SK-N-SH (cell line): Measurements from ENCODE around the gene UBQLN3. TPM values are rescaled to one million over a fixed set of nuclear protein-coding genes. Genes with fewer than 3 reads are reported as not detected.

Experiments used
- CTCF ChIA-PET: fragments of 300-600, 350-600 bp; formaldehyde crosslinking; extraction: SDS; loops from one replicate; lab custom pipeline; 2021; lab: Yijun Ruan, JAX
- POLR2A ChIA-PET: fragments of 350-600 bp; sonication (Branson Sonifier 250); formaldehyde crosslinking; extraction: SDS; loops from one replicate; lab custom pipeline; 2020; ENCODE audit warnings: antibody characterized with exemption, inconsistent platforms; lab: Yijun Ruan, JAX
- DNase-seq: peaks from one replicate; pipeline ENCODE4 v3.0.0; 2012
- H2AFZ ChIP-seq: fragments of 200-600 bp; sonication (generic); 2 replicates; pipeline ENCODE4 v1.8.1; 2016; ENCODE audit warnings: antibody characterized with exemption, mild to moderate bottlenecking, low read depth
- H3F3A ChIP-seq: fragments of 200-600 bp; sonication (generic); replicated peaks from 2 replicates; pipeline ENCODE3; 2016; ENCODE audit warnings: antibody characterized with exemption, mild to moderate bottlenecking; ENCODE audit not compliant: insufficient read depth
- H3K27ac ChIP-seq, 2 experiments: fragments of 200-500 bp in 1 of 2; fragments of 200-600 bp in 1 of 2; sonication (Bioruptor generic) in 1 of 2; sonication (generic), shearing (Covaris generic) in 1 of 2; 2 replicates each; pipeline versions ENCODE4 v1.5.1 to v1.6.1; 2014 to 2016; ENCODE audit warnings: low read depth in 2 of 2, inconsistent platforms in 1 of 2, low read length in 1 of 2, mild to moderate bottlenecking in 1 of 2, mixed read lengths in 1 of 2
- H3K27me3 ChIP-seq: fragments of 200-600 bp; sonication (generic), shearing (Covaris generic); 2 replicates; pipeline ENCODE4 v1.6.1; 2016; ENCODE audit warnings: mixed run types; ENCODE audit not compliant: insufficient read depth
- H3K36me3 ChIP-seq, 2 experiments: fragments of 200-500 bp in 1 of 2; fragments of 200-600 bp in 1 of 2; sonication (Bioruptor generic) in 1 of 2; sonication (generic) in 1 of 2; replicated peaks in 1 of 2; 2 replicates each; pipeline versions ENCODE3 to v1.5.1; 2014 to 2016; ENCODE audit warnings: low read length in 1 of 2, mild to moderate bottlenecking in 1 of 2; ENCODE audit not compliant: insufficient read depth in 2 of 2, control insufficient read depth in 1 of 2
- H3K4me1 ChIP-seq, 2 experiments: fragments of 200-500 bp in 1 of 2; fragments of 200-600 bp in 1 of 2; sonication (Bioruptor generic) in 1 of 2; sonication (generic), shearing (Covaris generic) in 1 of 2; 2 replicates each; pipeline versions ENCODE4 v1.5.1 to v1.6.1; 2014 to 2016; ENCODE audit warnings: low read depth in 1 of 2, low read length in 1 of 2, mixed run types in 1 of 2; ENCODE audit not compliant: insufficient read depth in 2 of 2, control insufficient read depth in 1 of 2
- H3K4me2 ChIP-seq: fragments of 200-600 bp; sonication (generic), shearing (Covaris generic); 2 replicates; pipeline ENCODE4 v1.6.1; 2017; ENCODE audit warnings: mixed run types
- H3K4me3 ChIP-seq, 2 experiments: fragments of 200-500 bp in 1 of 2; fragments of 200-600 bp in 1 of 2; sonication (Bioruptor generic) in 1 of 2; sonication (generic), shearing (Covaris generic) in 1 of 2; 2 replicates each; pipeline versions ENCODE4 v1.5.1 to v1.8.1; 2014 to 2016; ENCODE audit warnings: low read depth in 2 of 2, inconsistent platforms in 1 of 2, low read length in 1 of 2, mild to moderate bottlenecking in 1 of 2, mixed read lengths in 1 of 2, moderate library complexity in 1 of 2
- H3K79me2 ChIP-seq: fragments of 200-600 bp; sonication (generic); 2 replicates; pipeline ENCODE4 v1.8.1; 2017; ENCODE audit warnings: mild to moderate bottlenecking; ENCODE audit not compliant: insufficient read depth
- H3K9ac ChIP-seq: fragments of 200-600 bp; sonication (generic); 2 replicates; pipeline ENCODE4 v1.6.1; 2017; ENCODE audit warnings: mixed run types
- H3K9me2 ChIP-seq: fragments of 200-600 bp; sonication (generic); 2 replicates; pipeline ENCODE4 v1.6.1; 2017; ENCODE audit warnings: mixed run types
- H3K9me3 ChIP-seq: fragments of 200-600 bp; sonication (generic); 2 replicates; pipeline ENCODE4 v1.6.1; 2017; ENCODE audit warnings: mixed run types, mild to moderate bottlenecking, moderate library complexity
- H4K20me1 ChIP-seq: fragments of 200-600 bp; sonication (generic); 2 replicates; pipeline ENCODE4 v1.6.1; 2017; ENCODE audit warnings: mild to moderate bottlenecking, mixed run types; ENCODE audit not compliant: insufficient read depth
- CHD2 ChIP-seq: fragments of 150-350 bp; IDR thresholded peaks from 2 replicates; pipeline ENCODE4 v1.6.1; 2018; ENCODE audit warnings: low read length; ENCODE audit not compliant: partially characterized antibody
- EP300 ChIP-seq, 2 experiments: IDR thresholded peaks; 2 replicates each; pipeline versions ENCODE4 v1.4.0 to v1.6.1; 2012; ENCODE audit warnings: borderline replicate concordance in 1 of 2, low read depth in 1 of 2, low read length in 1 of 2
- EZH2phosphoT487 ChIP-seq: fragments of 200-600 bp; sonication (generic); IDR thresholded peaks from 2 replicates; pipeline ENCODE4 v1.6.1; 2017; ENCODE audit warnings: low read depth, mixed run types, mild to moderate bottlenecking, antibody characterized with exemption, moderate library complexity, borderline replicate concordance
- FOSL2 ChIP-seq: IDR thresholded peaks from 2 replicates; pipeline ENCODE4 v1.4.0; 2012; ENCODE audit warnings: low read depth, mild to moderate bottlenecking, moderate library complexity, borderline replicate concordance
- FOXJ3 ChIP-seq: sonication (generic); formaldehyde crosslinking; IDR thresholded peaks from 2 replicates; pipeline ENCODE4 v1.5.1; 2020; ENCODE audit warnings: mild to moderate bottlenecking, missing genetic modification reagents
- FOXM1 ChIP-seq: IDR thresholded peaks from 2 replicates; pipeline ENCODE4 v1.4.0; 2012; ENCODE audit warnings: low read depth, mild to moderate bottlenecking
- GATA2 ChIP-seq: sonication (generic); formaldehyde crosslinking; IDR thresholded peaks from 2 replicates; pipeline ENCODE4 v1.5.0; 2020; ENCODE audit warnings: mild to moderate bottlenecking, missing genetic modification reagents
- MXI1 ChIP-seq: IDR thresholded peaks from 2 replicates; pipeline ENCODE4 v1.6.1; 2012; ENCODE audit warnings: mild to moderate bottlenecking, low read depth, low read length, improper control_type of control experiment
- NFIC ChIP-seq: IDR thresholded peaks from 2 replicates; pipeline ENCODE4 v1.4.0; 2012; ENCODE audit warnings: borderline replicate concordance
- PBX3 ChIP-seq: IDR thresholded peaks from 2 replicates; pipeline ENCODE4; 2012
- POLR2AphosphoS5 ChIP-seq: IDR thresholded peaks from 2 replicates; pipeline ENCODE4 v1.6.1; 2012; ENCODE audit warnings: low read depth, low read length
- RCOR1 ChIP-seq: fragments of 150-350 bp; IDR thresholded peaks from 2 replicates; pipeline ENCODE4 v1.6.1; 2017; ENCODE audit warnings: antibody characterized with exemption, low read length
- RFX5 ChIP-seq: IDR thresholded peaks from 2 replicates; pipeline ENCODE4 v1.6.1; 2012; ENCODE audit warnings: mild to moderate bottlenecking, improper control_type of control experiment, low read length
- SMC3 ChIP-seq: IDR thresholded peaks from 2 replicates; pipeline ENCODE4 v1.6.1; 2012; ENCODE audit warnings: low read depth, low read length, improper control_type of control experiment
- TAF1 ChIP-seq: IDR thresholded peaks from 2 replicates; pipeline ENCODE4 v1.6.1; 2012; ENCODE audit warnings: low read depth, mild to moderate bottlenecking, low read length, moderate library complexity, borderline replicate concordance
- TEAD4 ChIP-seq: IDR thresholded peaks from 2 replicates; pipeline ENCODE4 v1.4.0; 2012; ENCODE audit warnings: mild to moderate bottlenecking, borderline replicate concordance; ENCODE audit not compliant: insufficient read depth
- WGBS: methylation state at CpG from one replicate; pipeline ENCODE4 v1.1.6; 2017; ENCODE audit warnings: low lambda C conversion rate; 5-methylcytosine and 5-hydroxymethylcytosine counted together
- polyA plus RNA-seq, 3 experiments: library from polyadenylated mRNA; depleted of rRNA; stranded (reverse); fragments of >200 nt; gene quantifications; 2 replicates each; pipeline ENCODE4 v1.2.3, GENCODE V29; 2012
- TF ChIP-seq, protein P1 (sequence below): IDR thresholded peaks from 2 replicates; pipeline ENCODE4 v1.4.0; 2012; ENCODE audit warnings: low read depth, borderline replicate concordance
- TF ChIP-seq, protein P2 (sequence below): fragments of 150-350 bp; IDR thresholded peaks from 2 replicates; pipeline ENCODE4 v1.6.1; 2017; ENCODE audit warnings: antibody characterized with exemption, low read length, low read depth, borderline replicate concordance
- TF ChIP-seq, protein P3 (sequence below): fragments of 200-600 bp; sonication (generic); IDR thresholded peaks from 2 replicates; pipeline ENCODE4 v1.6.1; 2017; ENCODE audit warnings: antibody characterized with exemption, mild to moderate bottlenecking, moderate library complexity
- TF ChIP-seq, protein P4 (sequence below): IDR thresholded peaks from 2 replicates; pipeline ENCODE4 v1.4.0; 2012; ENCODE audit warnings: low read depth, borderline replicate concordance

UBQLN3 gene
- polyA plus RNA-seq, 1 of the 3 experiments (the other 2 are of a cell fraction) = not detected

DNA sequence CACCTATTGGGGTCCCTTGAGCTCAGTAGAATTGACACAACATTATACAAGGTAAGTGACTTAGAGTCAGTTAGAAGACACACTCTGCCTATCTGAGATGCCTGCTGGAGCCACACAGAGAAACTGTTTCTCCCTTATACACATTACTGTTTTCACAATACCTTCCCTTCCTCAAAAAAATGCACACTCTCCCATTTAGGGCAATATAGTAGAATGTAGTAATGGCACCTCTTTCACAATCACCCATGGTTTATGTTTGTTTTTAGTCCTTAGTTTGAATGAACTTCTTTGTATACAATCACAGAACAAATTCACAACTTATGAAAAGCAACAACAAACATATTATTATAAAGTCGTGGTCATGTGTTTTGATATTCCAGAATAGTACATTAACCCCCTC lies 24.3 kb upstream of the UBQLN3 start (continued):
- TF ChIP-seq, protein P1, sequence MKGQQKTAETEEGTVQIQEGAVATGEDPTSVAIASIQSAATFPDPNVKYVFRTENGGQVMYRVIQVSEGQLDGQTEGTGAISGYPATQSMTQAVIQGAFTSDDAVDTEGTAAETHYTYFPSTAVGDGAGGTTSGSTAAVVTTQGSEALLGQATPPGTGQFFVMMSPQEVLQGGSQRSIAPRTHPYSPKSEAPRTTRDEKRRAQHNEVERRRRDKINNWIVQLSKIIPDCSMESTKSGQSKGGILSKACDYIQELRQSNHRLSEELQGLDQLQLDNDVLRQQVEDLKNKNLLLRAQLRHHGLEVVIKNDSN = no peak
- TF ChIP-seq FOXM1 (no peak), SMC3 (no peak), RCOR1 (no peak), MXI1 (no peak), CHD2 (no peak), FOSL2 (no peak), PBX3 (no peak), FOXJ3 (CRISPR knock-in tag) (no peak)
- TF ChIP-seq, protein P2, sequence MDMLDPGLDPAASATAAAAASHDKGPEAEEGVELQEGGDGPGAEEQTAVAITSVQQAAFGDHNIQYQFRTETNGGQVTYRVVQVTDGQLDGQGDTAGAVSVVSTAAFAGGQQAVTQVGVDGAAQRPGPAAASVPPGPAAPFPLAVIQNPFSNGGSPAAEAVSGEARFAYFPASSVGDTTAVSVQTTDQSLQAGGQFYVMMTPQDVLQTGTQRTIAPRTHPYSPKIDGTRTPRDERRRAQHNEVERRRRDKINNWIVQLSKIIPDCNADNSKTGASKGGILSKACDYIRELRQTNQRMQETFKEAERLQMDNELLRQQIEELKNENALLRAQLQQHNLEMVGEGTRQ = no peak
- TF ChIP-seq, protein P3, sequence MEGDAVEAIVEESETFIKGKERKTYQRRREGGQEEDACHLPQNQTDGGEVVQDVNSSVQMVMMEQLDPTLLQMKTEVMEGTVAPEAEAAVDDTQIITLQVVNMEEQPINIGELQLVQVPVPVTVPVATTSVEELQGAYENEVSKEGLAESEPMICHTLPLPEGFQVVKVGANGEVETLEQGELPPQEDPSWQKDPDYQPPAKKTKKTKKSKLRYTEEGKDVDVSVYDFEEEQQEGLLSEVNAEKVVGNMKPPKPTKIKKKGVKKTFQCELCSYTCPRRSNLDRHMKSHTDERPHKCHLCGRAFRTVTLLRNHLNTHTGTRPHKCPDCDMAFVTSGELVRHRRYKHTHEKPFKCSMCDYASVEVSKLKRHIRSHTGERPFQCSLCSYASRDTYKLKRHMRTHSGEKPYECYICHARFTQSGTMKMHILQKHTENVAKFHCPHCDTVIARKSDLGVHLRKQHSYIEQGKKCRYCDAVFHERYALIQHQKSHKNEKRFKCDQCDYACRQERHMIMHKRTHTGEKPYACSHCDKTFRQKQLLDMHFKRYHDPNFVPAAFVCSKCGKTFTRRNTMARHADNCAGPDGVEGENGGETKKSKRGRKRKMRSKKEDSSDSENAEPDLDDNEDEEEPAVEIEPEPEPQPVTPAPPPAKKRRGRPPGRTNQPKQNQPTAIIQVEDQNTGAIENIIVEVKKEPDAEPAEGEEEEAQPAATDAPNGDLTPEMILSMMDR = no peak
- TF ChIP-seq, protein P4, sequence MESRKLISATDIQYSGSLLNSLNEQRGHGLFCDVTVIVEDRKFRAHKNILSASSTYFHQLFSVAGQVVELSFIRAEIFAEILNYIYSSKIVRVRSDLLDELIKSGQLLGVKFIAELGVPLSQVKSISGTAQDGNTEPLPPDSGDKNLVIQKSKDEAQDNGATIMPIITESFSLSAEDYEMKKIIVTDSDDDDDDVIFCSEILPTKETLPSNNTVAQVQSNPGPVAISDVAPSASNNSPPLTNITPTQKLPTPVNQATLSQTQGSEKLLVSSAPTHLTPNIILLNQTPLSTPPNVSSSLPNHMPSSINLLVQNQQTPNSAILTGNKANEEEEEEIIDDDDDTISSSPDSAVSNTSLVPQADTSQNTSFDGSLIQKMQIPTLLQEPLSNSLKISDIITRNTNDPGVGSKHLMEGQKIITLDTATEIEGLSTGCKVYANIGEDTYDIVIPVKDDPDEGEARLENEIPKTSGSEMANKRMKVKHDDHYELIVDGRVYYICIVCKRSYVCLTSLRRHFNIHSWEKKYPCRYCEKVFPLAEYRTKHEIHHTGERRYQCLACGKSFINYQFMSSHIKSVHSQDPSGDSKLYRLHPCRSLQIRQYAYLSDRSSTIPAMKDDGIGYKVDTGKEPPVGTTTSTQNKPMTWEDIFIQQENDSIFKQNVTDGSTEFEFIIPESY = no peak

DNA sequence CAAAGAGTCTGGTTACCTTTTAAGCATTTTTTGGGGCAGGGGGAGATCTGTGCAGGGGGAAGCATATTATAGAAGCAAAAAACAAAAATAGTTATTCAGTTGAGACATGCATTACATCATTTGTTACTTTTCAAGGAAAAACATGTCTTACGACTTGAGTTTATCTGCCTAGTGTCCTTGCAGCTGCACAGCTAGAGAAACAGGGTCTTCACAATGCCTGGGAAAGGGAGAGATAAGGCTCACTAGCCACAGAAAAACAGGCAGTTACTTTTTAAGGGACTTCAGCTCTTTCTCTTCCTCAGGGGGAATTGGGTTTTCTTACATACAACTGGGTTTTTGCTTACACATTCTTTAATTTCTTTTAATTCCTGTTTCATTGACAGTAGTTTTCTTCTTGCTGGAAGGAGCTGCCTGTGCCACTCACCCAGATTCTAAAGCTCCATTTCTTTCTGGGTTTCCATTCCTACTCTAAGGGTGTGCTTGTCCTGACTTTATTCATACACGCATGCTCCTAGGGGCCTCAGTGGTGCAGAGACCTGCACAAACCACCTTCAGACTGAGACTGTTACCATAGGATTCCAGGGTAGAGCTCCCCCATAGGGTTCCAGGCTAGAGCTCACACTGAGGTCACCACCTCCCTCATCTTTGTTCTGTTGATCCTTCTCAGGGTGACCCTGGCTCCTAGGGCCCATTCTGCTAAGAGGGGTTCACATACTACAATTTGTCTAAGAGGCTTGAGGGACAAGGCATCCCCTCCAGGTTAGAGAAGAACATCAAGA lies 21.5 kb upstream of the UBQLN3 start:
- H3K9me2 ChIP-seq = no peaks in the 10 kb centered on the region
- no peaks in the 10 kb centered on the region for H3K36me3 ChIP-seq
- peaks cover 9% of the 10 kb centered on the region for H3K27me3 ChIP-seq
- no peaks in the 10 kb centered on the region for H3F3A ChIP-seq
- CTCF ChIA-PET = no interaction called here
- no peak overlapping the region for H3K9ac ChIP-seq
- POLR2A ChIA-PET = no interaction called here
- no peak overlapping the region for H3K27ac ChIP-seq
- no peaks in the 10 kb centered on the region for H3K9me3 ChIP-seq
- no peak overlapping the region for H2AFZ ChIP-seq
- H3K79me2 ChIP-seq = no peaks in the 10 kb centered on the region
- H3K4me1 ChIP-seq = no peaks in the 10 kb centered on the region
- H3K4me3 ChIP-seq = no peak overlapping the region
- no peak for DNase-seq
- H3K4me2 ChIP-seq = no peak overlapping the region
- no peaks in the 10 kb centered on the region for H4K20me1 ChIP-seq
- WGBS = 16% methylated on average over 2 of the region's 2 CpGs
- TF ChIP-seq RFX5 = no peak
- no peak for TF ChIP-seq TAF1
- TF ChIP-seq EZH2phosphoT487 = no peak
- no peak for TF ChIP-seq TEAD4
- TF ChIP-seq POLR2AphosphoS5 = no peak
- TF ChIP-seq, protein P2 = no peak
- TF ChIP-seq NFIC = no peak
- no peak for TF ChIP-seq EP300 (IDR thresholded peaks at IDR 0.05; ENCODE audit: borderline replicate concordance in 1 of 2, low read depth in 1 of 2, low read length in 1 of 2)
- TF ChIP-seq RCOR1 = no peak
- TF ChIP-seq GATA2 = no peak
